LNCaP clone FGC (cell line): Measurements from ENCODE around the gene TSPAN32.

ENCODE experiments used
- DNase-seq: peaks from one replicate; pipeline ENCODE4 v3.0.0-alpha.2; 2011; ENCODE audit warnings: low read depth
- H3K4me3 ChIP-seq: 2 replicates; pipeline ENCODE4 v1.5.1; 2011; ENCODE audit warnings: mild to moderate bottlenecking, low read depth, low read length, control low read depth
- TF ChIP-seq, protein P1 (sequence below): IDR thresholded peaks from 2 replicates; pipeline ENCODE4 v1.5.1; 2012; ENCODE audit warnings: mild to moderate bottlenecking; ENCODE audit not compliant: control insufficient read depth, insufficient read depth; ENCODE audit errors: extremely low read depth

The TSPAN32 gene

DNA sequence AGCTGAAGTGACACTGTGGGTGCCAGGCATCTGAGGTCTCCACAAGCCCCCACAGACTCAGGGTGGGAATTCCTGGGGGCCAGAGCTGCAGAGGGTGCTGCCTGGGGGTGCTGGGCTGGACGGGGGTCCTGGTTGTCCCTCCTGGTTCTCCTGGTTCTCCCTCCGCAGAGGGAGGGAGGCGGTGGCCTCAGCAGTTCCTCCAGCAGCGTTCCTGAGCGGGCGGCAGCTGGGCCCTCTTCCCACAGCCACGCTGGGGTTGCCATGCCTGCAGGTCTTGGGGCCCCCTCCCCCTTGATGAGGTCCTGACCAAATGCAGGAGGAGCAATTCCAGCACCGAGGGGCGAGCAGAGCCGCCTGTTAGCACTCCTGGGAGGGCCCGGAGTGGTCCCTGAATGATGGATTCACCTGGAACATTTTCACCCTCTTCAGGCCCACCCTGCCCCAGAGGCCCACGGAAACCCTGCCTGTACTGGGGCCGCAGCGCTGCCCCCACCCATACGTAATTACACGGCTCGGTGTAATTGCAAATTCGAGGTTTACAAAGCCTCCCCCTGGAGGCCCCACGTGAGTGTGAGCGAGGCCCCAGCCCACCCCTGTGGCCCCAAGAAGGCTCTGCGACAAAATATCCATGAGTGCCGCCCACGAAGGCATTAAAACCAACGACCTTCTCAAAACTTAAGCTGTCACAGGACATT lies 730 bp upstream of the TSPAN32 start:
- H3K4me3 ChIP-seq: no peak overlapping the region
- TF ChIP-seq, protein P1, sequence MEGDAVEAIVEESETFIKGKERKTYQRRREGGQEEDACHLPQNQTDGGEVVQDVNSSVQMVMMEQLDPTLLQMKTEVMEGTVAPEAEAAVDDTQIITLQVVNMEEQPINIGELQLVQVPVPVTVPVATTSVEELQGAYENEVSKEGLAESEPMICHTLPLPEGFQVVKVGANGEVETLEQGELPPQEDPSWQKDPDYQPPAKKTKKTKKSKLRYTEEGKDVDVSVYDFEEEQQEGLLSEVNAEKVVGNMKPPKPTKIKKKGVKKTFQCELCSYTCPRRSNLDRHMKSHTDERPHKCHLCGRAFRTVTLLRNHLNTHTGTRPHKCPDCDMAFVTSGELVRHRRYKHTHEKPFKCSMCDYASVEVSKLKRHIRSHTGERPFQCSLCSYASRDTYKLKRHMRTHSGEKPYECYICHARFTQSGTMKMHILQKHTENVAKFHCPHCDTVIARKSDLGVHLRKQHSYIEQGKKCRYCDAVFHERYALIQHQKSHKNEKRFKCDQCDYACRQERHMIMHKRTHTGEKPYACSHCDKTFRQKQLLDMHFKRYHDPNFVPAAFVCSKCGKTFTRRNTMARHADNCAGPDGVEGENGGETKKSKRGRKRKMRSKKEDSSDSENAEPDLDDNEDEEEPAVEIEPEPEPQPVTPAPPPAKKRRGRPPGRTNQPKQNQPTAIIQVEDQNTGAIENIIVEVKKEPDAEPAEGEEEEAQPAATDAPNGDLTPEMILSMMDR: no peak
- no peak for DNase-seq

DNA sequence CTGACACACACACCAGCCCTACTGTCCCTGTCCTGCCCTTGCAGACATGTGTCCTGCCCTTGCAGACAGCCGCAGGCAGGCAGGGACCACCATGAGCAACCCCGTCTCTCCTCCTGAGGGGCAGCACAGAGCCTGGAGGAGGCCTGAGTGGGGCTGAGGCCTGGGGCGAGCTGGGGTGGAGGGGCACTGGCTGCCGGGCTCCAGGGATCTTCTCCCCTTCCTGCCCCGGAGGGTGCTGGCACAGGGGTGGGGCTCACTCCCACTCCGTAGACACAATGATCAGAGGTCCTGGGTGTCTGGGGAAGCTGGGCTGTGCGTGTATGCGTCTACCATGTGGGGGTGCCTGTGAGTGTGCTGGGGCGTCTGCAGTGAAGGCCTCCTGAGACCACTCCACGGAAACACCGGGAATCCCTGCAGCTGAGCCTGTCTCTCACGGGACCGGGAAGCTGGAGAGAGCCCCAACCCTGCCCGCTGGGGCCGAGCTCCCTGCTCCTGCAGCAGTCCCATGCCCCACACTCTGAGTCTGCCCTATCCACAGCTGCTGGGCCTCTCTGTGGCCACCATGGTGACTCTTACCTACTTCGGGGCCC lies 588 bp downstream of the TSPAN32 start:
- H3K4me3 ChIP-seq: no peak overlapping the region
- DNase-seq: no peak
- TF ChIP-seq, protein P1: no peak

DNA sequence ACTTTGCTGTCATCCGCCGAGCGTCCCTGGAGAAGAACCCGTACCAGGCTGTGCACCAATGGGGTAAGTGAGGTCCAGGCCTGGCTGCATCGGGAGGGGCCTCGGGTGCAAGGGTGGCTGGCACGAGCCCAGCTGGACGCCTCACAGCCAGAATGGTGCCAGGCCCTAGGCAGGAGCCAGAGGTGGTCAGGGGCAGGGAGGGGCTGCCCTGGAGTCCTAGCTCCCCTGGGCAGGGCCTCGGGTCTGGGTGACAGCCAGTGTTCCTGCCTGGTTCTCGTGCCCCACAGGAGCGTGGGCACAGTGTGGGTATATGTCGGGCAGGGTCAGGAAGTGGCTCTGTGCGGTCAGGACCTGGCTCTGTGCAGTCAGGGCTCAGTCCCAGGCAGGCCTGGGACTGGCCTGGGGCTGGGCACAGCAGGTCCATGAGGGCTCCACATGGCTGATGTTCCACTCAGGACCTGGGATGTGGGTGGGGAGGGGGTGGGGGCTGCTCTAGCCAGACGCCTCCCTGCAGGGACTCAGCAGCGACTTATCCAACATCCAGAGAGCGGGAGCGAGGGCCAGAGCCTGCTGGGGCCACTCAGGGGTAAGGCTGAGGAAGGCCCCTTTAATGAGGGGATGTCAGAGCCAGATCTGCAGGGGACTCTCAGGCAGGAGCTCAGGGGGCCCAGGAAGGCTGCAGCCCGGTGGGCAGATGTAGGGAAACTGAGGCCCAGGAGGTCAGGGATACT lies 1.2 kb downstream of the TSPAN32 start:
- DNase-seq: no peak
- H3K4me3 ChIP-seq: no peak overlapping the region
- TF ChIP-seq, protein P1: no peak

DNA sequence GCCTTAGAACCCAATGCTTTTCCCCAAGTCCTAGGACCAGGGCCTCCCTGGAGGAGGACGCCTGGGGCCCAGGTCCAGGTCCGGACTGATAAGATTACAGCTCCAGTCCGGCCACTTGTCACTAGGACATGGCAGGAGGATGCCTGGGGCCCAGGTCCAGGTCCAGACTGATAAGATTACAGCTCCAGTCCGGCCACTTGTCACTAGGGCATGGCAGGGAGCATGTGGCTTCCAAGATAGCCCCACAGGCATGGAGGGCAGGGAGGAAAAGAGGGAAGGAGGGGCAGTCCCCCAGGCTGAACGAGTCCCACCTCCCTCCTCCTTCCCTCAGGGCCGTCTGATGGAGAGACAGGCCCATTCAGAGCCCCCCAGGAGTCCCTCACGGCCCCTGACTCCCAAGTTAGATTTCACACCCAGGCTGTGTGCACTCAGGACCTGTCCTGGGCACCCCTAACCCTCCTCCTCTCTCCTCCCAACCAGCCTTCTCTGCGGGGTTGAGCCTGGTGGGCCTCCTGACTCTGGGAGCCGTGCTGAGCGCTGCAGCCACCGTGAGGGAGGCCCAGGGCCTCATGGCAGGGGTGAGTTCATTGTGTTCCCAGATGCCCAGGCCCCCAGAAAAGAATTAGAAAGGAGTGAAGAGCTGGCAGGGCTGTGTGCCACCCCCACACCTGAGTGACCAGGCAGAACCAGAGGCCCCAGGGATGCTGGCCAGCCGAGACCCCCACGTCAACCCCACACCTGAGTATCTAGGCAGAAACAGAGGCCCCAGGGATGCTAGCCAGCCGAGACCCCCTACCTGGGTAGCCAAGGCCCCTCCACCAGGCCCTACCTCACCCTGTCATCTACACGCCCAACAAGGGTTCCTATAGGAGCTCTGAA lies 2.1 kb downstream of the TSPAN32 start:
- TF ChIP-seq, protein P1: no peak
- no peak overlapping the region for H3K4me3 ChIP-seq
- DNase-seq: no peak

DNA sequence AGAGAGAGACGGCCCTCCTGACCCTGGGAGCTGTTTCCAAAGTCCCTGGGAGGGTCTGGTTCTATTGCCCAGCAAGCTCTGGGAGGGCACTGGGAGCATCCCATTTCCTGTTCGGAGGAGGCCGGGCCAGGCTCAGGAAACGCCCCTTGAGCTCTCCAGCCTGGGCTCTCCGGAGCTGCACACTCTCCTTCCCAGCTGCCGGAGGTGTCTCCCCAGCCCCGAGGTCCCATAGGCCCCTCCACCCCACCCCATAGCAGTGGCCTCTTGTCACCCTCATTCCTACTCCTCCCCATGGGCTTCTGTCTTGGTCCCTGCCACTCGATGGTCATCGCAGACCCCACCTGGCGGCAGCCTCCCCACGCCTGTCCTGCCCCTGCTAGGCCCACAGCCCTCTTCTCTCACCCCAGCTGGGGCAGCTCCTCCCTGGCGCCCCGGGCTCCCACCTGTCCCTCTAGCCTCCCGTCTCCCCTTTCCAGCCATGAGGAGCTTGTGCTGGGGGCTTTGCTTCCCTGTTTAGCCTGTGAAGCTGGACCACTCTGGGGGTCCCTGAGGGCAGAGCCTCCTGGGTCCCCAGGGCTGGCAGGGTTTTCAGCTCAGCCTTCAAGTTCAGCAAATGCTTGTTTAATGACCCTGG lies 2.8 kb downstream of the TSPAN32 start:
- TF ChIP-seq, protein P1: no peak
- no peak for DNase-seq

DNA sequence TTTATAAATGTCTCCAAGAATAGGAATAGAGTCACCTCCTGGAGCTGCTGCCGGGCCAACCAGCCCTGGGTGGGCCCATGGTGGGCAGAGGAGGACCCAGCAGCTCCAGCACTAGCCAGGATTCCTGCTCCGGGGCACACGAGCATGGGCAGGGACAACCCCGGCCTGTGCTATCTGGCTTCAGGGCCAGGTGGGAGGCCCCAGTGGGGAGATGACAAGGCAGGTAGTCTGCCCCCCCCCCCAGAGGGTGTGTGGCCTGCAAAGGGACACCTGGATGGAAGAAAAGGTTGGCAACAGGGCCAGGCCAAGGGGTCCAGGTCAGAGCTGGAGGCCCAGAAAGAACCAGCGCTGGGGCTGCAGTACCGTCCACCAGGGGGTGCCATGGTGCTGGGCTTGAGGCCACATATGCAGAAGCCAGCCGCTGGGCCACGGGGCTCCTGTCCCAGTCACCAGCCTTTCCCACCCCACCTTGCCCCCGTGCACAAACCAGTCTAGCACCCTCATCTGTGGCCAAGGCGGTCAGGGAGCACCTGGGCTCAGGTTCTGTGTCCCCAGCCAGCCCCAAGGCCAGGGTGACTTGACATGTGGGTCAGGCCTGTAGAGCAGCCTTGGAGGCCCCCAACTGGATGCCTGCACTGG lies 3.4 kb downstream of the TSPAN32 start:
- no peak for DNase-seq
- no peak overlapping the region for H3K4me3 ChIP-seq
- TF ChIP-seq, protein P1: peak; percentile 85

More for the DNA sequence above, 2.8 kb downstream of the TSPAN32 start:
- H3K4me3 ChIP-seq: no peak overlapping the region
